HG03095 (cell line): ENCODE measurements around the gene RBM20.
"Not testable (repeated sequence)": the region's sequence is repeated elsewhere in the genome, so short reads cannot be mapped to it uniquely, and the experiment has no call there.

Experiments
- ATAC-seq: cut with Tn5 transposase; IDR thresholded peaks from one replicate; pipeline ENCODE4 v1.9.1; 2021; ENCODE audit warnings: moderate library complexity; ENCODE audit not compliant: unreplicated experiment

Gene RBM20

DNA sequence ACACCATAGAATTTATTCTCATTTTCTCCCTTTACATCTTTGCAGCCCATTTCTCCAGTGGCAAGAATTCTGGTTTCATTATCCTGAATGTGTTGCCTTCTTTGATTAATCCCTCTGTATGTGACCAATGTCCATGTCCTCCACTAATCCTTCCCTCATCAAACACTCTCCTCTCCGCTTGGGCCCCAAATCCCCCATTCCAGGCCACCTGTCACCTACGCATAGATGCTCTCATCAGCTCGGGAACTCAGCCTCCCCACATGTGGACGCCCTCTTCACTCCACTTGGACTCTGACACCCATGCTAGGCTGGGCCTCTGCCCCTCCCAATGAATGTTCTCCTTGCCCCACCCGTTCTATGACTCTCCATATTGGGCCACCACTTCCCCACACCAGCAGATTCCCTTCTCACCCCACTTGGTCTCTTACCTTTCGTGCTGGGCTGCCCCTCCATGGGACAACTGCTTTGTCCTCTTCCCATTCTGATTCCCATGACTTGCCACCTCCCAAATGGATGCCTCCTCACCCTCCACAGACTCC is 18.7 kb upstream of the RBM20 start:
- no peak for ATAC-seq

DNA sequence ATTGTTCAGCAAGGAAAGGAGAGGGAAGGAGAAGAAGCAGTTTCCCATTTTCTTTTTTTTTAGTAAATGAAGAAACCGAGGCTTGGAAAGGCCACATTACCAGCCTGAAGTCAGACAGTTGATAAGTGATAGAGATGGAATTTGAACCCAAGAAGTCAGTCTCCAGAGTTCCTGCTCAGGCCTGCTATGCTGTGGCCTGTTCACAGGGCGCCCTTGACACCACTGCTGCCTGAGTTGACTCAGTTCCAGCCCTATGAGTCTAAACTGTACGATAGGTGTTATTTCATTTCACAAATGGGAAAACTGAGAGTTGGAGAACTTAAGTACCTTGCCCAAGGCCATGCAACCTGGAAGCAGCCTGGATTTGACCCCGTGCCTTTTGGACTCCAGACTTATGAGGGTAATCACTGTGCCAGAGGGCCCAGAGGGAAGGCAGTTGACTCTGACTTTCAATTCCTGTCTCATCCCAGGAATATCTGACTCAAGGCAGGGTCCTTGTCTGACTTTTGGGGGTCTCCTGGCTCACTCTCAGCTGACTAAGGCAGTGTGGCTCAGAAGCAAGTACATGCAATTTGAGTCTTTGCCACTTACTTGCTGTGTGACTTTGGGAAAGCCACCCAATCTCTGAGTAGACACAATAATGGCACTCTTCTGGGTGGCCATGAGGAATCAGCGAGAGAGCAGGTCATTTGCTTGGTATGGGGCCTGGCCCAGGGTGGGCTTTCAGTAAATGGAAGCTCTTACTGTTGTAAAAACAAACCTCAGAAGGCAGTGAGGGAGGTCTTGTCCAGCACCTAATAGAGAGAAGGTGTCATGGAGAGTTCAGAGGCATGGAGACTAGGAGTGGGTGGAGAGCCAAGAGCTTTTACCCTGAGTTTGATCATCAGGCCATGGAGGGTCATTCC is 17.9 kb upstream of the RBM20 start:
- no peak for ATAC-seq

DNA sequence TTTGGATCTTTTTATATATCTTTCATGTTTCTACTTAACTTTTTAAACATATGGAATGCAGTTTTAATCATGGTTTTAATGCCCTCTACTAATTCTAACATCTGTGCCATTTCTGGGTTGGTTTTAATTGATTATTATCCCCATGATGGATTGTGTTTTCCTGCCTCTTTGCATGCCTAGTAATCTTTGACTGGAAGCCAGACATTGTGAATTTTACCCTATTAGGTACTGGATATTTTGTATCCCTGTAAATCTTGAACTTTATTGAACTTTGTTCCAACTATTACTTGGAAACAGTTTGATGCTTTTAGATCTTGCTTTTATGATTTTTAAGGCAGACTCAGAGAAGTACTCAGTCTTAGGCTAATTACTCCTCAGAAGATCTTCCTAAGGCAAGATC is 16.0 kb upstream of the RBM20 start:
- ATAC-seq, result no peak

DNA sequence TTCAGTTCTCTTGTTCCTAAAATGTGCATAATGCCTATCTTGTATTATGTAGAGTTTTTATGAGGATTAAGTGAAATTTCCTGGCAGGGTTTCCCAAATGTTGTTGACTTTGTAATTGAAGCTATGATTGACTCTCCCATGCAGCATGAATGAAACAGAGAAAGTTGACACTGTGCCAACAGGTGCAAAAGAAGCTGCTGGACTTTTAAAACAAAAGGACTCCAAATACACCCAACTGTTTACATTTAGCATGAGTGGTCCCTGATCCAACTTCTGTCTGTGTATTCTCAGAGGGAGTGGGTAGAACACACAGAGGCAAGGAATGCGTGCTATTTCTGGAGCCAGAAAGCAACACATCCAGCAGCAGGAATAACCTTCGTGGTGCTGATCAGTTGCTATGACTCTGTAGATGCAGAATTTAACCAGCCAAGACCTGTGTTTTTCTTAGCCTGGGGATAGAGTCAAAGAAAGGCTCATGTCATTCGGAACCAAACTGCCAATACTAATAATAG is 14.4 kb upstream of the RBM20 start:
- no peak for ATAC-seq

DNA sequence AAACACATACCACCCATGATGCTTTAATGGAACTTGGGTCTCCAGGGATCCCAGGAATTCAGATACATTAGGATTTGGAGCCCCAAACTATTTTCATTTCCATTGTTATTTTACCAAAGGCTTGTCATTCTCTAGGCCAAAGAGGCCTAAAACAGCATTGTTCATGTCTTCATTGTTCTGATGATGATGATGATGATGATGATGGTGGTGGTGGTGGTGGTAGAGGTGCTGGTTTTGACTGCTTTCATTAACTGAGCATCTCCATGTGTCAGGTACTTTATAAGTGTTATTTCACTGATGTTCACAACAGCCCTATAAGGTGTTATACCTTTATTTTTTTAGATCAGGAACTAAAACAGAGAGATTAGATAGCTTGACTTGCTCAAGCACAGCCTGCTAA is 12.2 kb upstream of the RBM20 start:
- no peak for ATAC-seq

DNA sequence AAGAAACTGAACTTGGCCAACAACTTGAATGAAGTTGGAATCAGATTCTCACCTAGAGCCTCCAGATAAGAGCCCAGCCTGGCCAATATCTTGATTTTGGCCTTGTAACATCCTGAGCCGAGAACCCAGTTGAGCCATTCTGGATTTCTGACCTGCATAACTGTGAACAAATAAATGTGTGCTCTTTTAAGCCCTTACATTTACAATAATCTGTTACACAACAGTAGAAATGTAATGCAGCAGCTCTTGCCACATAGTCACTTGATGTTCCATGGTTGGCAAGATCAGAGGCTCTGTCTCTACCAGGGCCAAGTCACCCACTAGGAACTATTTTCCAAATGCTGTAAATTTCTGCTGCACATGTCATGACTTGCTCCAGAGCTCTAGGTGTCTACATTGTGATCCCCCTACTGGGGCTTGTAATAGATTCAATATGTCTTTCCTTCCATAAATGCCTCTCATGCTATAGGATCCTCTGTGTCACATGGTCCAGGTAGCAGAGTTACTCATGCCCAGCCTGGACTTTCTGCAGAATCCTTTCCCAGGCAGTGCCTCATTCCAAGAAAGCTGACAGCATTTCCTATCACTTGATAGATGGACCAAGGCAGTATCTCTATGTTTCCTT is 11.4 kb upstream of the RBM20 start:
- ATAC-seq, result no peak

DNA sequence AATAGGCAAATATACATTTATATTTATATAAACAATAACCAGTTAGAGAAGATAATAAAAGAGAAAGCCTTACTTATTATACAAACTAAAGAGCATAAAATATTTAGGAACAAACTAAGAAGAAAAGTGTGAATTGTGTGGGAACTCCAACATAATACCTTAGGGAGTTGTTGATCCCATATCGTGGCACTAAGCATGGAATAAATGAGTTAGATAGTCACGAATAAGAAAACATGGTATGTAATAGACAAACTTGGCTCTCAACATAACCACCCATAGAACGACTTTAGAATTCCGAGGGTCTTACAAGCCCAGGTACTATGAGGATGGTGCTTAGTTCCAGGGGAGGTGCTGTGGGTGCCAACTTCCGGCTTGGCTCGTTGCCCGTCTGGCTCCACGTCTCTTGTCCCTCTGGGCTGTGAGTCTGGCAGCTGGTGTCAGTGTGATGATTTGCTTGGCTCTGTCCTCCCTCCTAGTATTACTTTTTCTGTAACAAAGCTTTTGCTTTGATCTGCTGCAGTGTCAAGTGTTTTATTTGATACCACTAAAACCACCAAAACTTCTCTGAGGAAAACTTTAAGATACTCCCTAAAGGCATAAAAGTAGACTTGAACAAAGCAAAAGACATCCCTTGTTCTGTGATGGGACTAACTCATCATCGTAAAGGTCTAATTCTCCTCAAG is 9.5 kb upstream of the RBM20 start:
- ATAC-seq, result no peak

DNA sequence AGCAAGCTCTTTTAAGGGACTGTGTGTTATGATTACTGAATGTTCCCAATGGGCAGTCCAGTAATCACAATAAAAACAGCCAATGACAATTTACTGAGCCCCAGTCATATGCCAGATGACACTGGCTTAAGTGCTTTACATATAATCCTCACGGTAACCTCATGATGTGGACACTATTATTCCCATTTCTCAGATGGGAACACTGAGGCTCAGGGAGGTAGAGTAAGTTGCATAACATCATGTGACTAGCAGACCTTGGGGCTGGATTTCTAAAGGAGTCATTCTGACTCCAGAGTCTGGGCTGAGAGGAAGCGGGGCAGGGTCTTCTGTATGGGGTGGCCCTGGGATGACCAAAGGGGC is 7.6 kb upstream of the RBM20 start:
- no peak for ATAC-seq

DNA sequence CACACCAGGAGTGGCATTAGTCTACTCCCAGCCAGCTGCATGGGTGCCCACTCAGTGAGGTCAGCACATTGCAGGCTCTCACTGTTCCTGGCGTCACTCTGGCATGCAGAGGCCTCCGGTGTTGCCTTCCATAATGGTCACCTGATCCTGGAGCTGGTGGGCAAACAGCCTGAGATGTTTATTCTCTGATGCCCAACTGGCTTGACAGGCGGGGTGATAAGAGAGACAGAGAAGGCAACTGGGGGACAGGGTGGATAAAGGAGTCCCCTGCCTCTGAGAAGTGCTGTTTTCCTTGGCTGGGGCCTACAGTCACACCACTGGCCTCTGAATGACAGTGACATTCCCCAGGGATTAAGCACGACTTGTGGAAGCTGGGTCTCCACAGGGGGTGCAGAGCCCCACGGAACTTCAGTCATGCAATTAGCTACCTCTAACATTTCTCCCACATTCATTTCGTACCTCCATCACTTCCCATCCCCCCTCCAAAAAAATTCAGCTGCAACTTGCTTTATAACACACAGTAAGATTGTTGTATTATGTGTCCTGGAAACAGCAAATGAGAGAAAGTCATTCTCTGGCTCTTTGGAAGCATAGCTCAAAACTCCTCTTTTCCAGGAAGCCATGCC is 7.1 kb upstream of the RBM20 start:
- no peak for ATAC-seq

DNA sequence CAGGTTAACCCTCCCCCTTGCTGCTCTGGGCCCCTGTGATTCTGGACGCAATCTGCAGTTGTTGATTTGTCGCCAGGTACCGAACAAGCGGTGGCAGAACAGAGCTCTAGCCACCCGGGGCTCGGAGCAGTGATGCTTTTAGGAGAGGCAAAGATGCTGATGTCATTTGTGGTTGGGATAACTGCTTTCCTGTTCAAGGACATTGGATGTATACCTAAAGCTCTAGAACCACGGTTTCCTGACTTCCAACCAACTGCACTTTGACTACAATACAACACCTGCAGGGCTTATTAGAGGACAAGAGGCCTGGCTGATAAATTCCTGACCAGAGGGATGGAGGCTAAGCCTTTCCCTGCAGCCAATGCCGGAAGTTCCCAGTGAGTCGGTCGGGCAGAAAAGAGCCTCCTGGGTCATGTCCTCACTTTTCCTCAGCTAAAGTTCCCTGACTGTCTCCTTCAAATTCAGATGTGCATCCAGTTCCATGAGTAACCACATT is 6.5 kb upstream of the RBM20 start:
- ATAC-seq, result no peak

DNA sequence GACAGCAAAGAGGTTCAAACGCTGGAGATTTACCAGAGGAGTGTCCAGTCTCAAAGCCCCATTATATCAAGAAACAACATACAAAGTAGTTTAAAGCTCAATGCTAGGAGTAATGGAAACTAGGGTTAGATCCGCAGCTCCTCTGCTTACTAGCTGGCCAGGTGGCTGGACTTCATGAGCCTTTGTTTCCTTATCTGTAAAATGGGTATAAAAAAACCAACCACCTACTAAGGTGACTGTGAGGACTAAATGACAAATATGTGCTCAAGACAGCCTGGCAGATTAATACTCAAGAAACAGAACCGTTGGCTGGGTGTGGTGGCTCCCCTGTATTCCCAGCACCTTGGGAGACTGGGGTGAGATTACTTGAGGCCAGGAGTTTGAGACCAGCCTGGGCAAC is 5.8 kb upstream of the RBM20 start:
- ATAC-seq, result no peak

DNA sequence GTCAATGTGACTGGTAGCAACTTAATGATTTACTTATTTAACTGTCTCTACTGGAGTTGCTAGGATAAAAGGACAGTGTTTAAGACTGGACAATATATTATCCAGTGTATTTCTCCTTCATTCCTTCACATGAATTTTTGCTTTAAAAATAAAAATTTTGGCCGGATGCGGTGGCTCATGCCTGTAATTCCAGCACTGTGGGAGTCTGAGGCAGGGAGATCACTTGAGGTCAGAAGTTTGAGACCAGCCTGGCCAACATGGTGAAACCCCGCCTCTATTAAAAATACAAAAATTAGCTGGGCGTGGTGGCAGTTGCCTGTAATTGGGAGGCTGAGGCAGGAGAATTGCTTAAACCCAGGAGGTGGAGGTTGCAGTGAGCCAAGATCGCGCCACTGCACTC is 5.1 kb upstream of the RBM20 start:
- not testable (repeated sequence) for ATAC-seq

DNA sequence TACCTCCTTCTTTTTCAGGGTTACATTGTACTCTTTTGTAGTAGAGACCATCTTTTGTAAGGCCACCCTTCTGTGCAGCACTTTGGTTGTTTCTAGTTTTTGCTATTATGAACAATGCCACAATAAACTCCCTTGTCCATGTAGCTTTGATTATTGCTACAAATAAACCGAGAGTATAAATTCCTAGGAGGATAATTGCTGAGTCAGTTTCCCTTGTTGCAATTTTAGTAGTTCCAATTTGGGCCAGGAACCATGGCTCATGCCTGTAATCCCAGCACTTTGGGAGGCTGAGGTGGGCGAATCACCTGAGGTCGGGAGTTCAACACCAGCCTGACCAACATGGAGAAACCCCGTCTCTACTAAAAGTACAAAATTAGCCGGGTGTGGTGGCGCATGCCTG is 4.3 kb upstream of the RBM20 start:
- not testable (repeated sequence) for ATAC-seq

DNA sequence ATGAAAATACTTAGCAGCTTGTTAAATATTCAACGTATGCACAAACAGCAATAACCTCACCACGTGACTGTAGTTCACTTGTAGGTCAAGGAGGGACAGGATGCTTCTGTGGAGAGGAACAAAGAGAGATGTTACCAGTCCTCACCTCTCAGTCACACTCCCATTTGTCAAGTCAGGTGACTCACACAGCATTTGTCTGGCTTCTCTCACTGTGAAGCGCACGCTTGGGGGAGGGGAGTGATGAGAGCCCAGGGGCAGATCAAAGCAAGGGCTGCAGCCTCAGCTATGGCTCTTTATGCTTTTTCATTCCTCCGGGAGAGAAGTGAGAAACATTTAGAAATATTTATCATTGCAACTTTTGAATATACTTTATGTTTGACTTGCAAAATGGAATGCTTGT is 2.9 kb upstream of the RBM20 start:
- no peak for ATAC-seq

DNA sequence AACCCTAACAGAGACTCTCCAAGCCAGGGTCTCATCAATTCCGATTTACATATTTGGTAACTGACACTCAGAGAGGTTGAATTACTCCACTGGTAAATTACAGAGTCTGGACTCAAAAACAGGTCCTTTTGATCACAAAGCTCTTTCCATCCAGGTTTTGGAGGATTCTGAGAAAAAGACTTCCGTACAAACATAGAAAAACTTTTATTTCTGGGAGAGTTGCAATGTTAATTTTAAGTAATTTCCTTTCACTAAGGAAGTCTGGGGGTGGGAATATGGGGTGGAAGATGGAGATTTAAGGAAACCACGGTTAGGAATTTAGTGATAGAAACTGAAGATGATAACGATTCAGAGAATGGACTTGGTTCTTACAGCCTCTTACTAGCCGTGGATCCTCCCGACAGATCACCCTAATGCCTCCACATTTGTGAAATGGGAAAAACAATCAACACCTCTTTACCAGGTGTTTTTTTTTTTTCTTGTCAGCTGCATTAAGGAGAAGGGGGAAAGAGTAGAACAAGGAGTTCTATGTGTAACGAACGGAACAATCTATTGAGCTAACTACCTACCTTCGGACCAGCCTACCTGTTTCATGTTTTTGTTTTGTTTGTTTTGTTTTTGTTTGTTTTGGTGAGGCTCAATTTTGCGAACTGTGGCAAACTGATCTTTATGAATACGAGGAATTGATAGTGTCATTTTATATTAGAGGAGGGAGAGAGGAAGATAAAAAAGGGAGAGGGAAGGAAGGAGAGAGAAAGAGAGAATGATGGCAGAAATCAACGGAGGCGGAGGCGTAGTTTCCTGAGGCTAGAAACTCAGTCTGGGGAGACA is 1.7 kb upstream of the RBM20 start:
- no peak for ATAC-seq

DNA sequence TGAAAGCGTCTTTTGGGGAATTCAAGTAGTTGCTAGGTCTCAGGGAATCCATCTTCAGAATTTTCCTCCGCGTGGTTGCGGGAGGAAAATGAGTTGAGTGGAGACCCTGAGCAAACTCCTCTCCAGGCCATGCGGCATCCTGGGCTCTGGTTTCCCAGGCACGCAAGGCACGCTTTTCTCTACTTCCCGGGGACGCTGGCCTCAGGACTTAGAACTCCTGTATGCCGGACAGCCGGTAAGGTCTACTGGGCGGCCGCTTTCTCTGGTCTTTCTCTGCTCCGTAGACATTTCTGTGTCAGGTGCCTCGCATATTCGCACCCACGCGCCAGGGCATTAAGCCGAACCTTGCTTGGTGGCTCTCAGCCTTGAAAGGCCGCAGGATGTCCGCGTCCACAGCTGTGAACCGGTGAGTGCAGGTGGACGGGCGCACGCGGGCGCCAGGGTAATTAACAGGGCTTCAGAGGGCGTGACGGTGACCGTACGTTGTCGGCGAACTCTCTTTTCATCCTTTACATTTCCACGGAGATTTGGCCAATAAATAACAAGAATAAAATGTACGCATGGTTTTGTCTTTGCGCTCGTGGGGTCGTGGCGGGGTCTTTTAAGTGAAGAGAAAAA is 992 bp upstream of the RBM20 start:
- ATAC-seq, result no peak

DNA sequence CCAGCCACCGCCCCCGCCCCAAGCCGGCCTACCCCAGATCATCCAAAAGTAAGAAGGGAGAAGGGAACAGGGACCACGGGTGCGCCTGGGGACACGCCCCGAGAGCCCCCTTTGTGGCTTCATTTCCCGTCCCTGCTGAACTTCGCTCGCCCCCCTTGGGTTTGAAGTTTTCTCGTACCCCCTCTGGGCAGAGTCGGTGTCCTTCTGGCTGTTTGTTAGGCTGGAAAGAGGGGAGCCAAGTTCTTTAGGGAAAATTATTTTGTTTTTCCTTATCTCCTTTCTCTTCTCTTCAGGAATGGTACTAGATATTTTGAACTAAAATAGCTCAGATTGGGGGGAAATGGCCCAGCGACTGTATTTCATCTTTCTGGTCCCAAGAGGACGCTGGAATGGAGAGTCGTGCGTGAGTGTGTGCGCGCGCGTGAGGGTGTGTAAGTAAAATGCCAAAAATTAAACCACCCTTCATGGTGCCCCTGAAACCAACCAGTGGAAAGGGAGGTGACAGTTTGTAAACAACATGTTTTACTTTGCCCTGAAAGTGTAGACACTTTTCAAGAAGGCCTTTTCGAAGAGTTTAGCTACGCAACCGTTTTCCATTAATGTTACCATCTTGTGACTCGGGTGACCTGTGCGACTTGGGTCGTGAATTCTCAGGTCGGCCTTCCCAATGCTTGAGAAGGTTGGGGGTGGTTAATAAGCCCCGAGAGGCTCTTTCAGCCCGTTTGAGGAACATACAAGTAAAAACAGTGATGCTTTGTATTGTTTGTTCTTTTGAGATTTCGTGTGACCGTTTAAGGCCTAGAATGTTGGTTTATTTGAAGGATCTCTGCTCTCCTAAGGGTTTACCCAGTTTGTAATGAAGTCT is 694 bp downstream of the RBM20 start:
- ATAC-seq, result no peak

DNA sequence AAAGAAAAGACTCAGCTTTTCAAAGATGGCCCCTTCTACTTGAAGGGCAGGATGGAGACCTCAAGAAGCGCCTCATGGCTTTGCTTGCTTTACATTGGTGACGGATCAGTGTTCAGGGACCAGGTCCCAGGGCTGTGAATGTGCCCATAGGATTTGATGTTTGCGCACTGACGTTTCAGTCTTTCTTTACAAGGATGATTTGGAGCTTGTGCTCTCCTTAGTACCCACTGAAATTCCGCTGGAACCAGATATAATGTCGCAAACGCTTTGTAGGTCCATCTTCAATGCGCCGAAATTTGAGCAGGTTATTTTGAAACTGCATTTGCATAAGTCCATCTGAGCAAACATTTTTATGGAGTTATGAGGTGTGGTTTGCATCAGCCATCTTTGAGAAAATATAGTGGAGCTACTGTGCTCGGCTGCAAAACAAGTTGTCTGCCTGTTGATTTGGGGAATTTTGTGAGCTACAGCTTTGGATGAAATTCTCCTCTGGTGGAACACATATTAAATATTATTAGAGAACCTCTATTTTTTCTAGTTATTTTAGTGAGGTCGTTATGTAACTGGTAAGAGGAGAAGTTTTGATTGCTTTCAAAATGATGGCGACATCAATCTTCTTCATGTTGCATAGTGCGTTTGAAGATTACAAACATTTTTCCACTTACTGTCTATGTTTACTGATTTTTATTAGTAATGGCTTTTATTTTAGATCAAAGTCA is 2.4 kb downstream of the RBM20 start:
- ATAC-seq, result no peak
